Thymus (tissue), 11 donors: ENCODE measurements around the gene C1QTNF8. TPM values are rescaled to one million over a fixed set of nuclear protein-coding genes. Genes with fewer than 3 reads are reported as not detected.
"Not testable (repeated sequence)": the region's sequence is repeated elsewhere in the genome, so short reads cannot be mapped to it uniquely, and the experiment has no call there.

ENCODE experiments used
- DNase-seq, 9 donors: peaks; one replicate each; pipeline ENCODE4 v3.0.0-alpha.2; 2013; ENCODE audit warnings: low spot score in 9 of 9, low read depth in 6 of 9, missing footprints in 1 of 9
- H3K27ac ChIP-seq, 2 donors: one replicate each; pipeline ENCODE4 v1.5.1; 2013; ENCODE audit warnings: control low read depth in 1 of 2, low read depth in 1 of 2, low read length in 1 of 2, mild to moderate bottlenecking in 1 of 2, moderate library complexity in 1 of 2
- H3K27me3 ChIP-seq, 2 donors: one replicate each; pipeline ENCODE4 v1.5.1; 2013; ENCODE audit warnings: low read length in 1 of 2; ENCODE audit not compliant: control insufficient read depth in 2 of 2, insufficient read depth in 1 of 2
- H3K36me3 ChIP-seq, 2 donors: one replicate each; pipeline ENCODE4 v1.5.1; 2013; ENCODE audit warnings: low read length in 1 of 2, mild to moderate bottlenecking in 1 of 2, moderate library complexity in 1 of 2; ENCODE audit not compliant: control insufficient read depth in 2 of 2, insufficient read depth in 2 of 2
- H3K4me1 ChIP-seq, 2 donors: one replicate each; pipeline ENCODE4 v1.5.1; 2013; ENCODE audit warnings: low read length in 2 of 2; ENCODE audit not compliant: control insufficient read depth in 2 of 2, insufficient read depth in 2 of 2
- H3K4me3 ChIP-seq, 2 donors: one replicate each; pipeline ENCODE4 v1.5.1; 2013; ENCODE audit warnings: low read length in 2 of 2, control low read depth in 1 of 2, mild to moderate bottlenecking in 1 of 2
- H3K9me3 ChIP-seq, 2 donors: one replicate each; pipeline ENCODE4 v1.5.1; 2013; ENCODE audit warnings: low read length in 1 of 2, mild to moderate bottlenecking in 1 of 2; ENCODE audit not compliant: control insufficient read depth in 2 of 2, insufficient read depth in 1 of 2
- WGBS: extraction: QIAGEN DNeasy Blood & Tissue Kit; methylation state at CpG from one replicate; pipeline ENCODE4 v1.1.7; 2013; 5-methylcytosine and 5-hydroxymethylcytosine counted together
- polyA plus RNA-seq: library from polyadenylated mRNA; stranded (reverse); fragments of 200-250 nt; gene quantifications from one replicate; pipeline ENCODE4 v1.2.3, GENCODE V29; 2013
- total RNA-seq: library from RNA; stranded (reverse); fragments of 120-200 nt; gene quantifications from one replicate; pipeline ENCODE4 v1.2.4, GENCODE V29; 2013
- donor health status: healthy.

C1QTNF8 gene
- total and polyA plus RNA-seq, 2 donors = 0.05 TPM; not detected in 1

GRCh38 chr16:1086443-1086842 lies 9.6 kb downstream of the C1QTNF8 start:
- 86% methylated on average over 10 of the region's 10 CpGs for WGBS
- DNase-seq, H3K4me1 ChIP-seq, H3K27ac ChIP-seq, H3K36me3 ChIP-seq, H3K4me3 ChIP-seq: not testable (repeated sequence)
- peaks cover 0 to 44% of the 10 kb centered on the region in 2 donors for H3K27me3 ChIP-seq
- H3K9me3 ChIP-seq = peaks cover 3 to 42% of the 10 kb centered on the region in 2 donors

- Histone ChIP-seq H3K27ac (no peak overlapping the region), H3K36me3 (no peaks in the 10 kb centered on the region), H3K4me1 (no peaks in the 10 kb centered on the region), H3K4me3 (no peak overlapping the region), H3K9me3 (peaks cover 3 to 35% of the 10 kb centered on the region in 2 donors), H3K27me3 (peaks cover 0 to 48% of the 10 kb centered on the region in 2 donors)
- DNase-seq = no peak
- 96% methylated on average over 6 of the region's 6 CpGs for WGBS
Observed at GRCh38 chr16:1084971-1085370, 11.1 kb downstream of the C1QTNF8 start.

- peaks cover 0 to 36% of the 10 kb centered on the region in 2 donors for H3K27me3 ChIP-seq
- WGBS = 52% methylated on average over 34 of the region's 34 CpGs
- peaks cover 3 to 23% of the 10 kb centered on the region in 2 donors for H3K9me3 ChIP-seq
Observed at GRCh38 chr16:1082952-1083675, 12.9 kb downstream of the C1QTNF8 start.

GRCh38 chr16:1082266-1082951 lies 13.6 kb downstream of the C1QTNF8 start:
- Histone ChIP-seq H3K36me3 (no peaks in the 10 kb centered on the region), H3K27me3 (peaks cover 0 to 36% of the 10 kb centered on the region in 2 donors), H3K4me3 (no peak overlapping the region), H3K9me3 (peaks cover 3 to 21% of the 10 kb centered on the region in 2 donors), H3K27ac (no peak overlapping the region), H3K4me1 (no peaks in the 10 kb centered on the region)
- no peak for DNase-seq
- WGBS = 82% methylated on average over 21 of the region's 21 CpGs

More at GRCh38 chr16:1082952-1083675, 12.9 kb downstream of the C1QTNF8 start:
- no peak overlapping the region for H3K27ac ChIP-seq
- no peak for DNase-seq
- H3K36me3 ChIP-seq = no peaks in the 10 kb centered on the region
- no peaks in the 10 kb centered on the region for H3K4me1 ChIP-seq
- no peak overlapping the region for H3K4me3 ChIP-seq

GRCh38 chr16:1081734-1082265 lies 14.2 kb downstream of the C1QTNF8 start:
- 74% methylated on average over 22 of the region's 22 CpGs for WGBS
- no peak for DNase-seq

GRCh38 chr16:1080801-1081733 lies 15.0 kb downstream of the C1QTNF8 start:
- H3K9me3 ChIP-seq = peaks cover 3 to 21% of the 10 kb centered on the region in 2 donors
- no peak overlapping the region for H3K27ac ChIP-seq
- no peak overlapping the region for H3K4me3 ChIP-seq
- DNase-seq = no peak
- H3K27me3 ChIP-seq = peaks cover 0 to 42% of the 10 kb centered on the region in 2 donors
- 38% methylated on average over 42 of the region's 42 CpGs for WGBS
- no peaks in the 10 kb centered on the region for H3K4me1 ChIP-seq
- no peaks in the 10 kb centered on the region for H3K36me3 ChIP-seq

More at GRCh38 chr16:1081734-1082265, 14.2 kb downstream of the C1QTNF8 start:
- Histone ChIP-seq H3K4me1 (no peaks in the 10 kb centered on the region), H3K27ac (no peak overlapping the region), H3K9me3 (peaks cover 3 to 21% of the 10 kb centered on the region in 2 donors), H3K4me3 (no peak overlapping the region), H3K27me3 (peaks cover 0 to 41% of the 10 kb centered on the region in 2 donors), H3K36me3 (no peaks in the 10 kb centered on the region)

GRCh38 chr16:1079786-1080525 lies 16.1 kb downstream of the C1QTNF8 start:
- Histone ChIP-seq H3K9me3 (peaks cover 3 to 13% of the 10 kb centered on the region in 2 donors), H3K4me3 (no peak overlapping the region), H3K36me3 (no peaks in the 10 kb centered on the region), H3K27ac (no peak overlapping the region), H3K27me3 (peaks cover 0 to 47% of the 10 kb centered on the region in 2 donors), H3K4me1 (no peaks in the 10 kb centered on the region)
- 82% methylated on average over 45 of the region's 45 CpGs for WGBS
- DNase-seq = no peak

- Histone ChIP-seq H3K4me1 (no peaks in the 10 kb centered on the region), H3K9me3 (peaks cover 1 to 7% of the 10 kb centered on the region in 2 donors), H3K27ac (no peak overlapping the region), H3K4me3 (no peak overlapping the region), H3K36me3 (no peaks in the 10 kb centered on the region), H3K27me3 (peaks cover 0 to 53% of the 10 kb centered on the region in 2 donors)
- no peak for DNase-seq
- 97% methylated on average over 43 of the region's 43 CpGs for WGBS
Observed at GRCh38 chr16:1079341-1079740, 16.7 kb downstream of the C1QTNF8 start.
